Endothelial cell of umbilical vein (primary cell): ENCODE measurements around the gene KRTAP4-11. TPM values are rescaled to one million over a fixed set of nuclear protein-coding genes. Genes with fewer than 3 reads are reported as not detected.
"Not testable (repeated sequence)": the region's sequence is repeated elsewhere in the genome, so short reads cannot be mapped to it uniquely, and the experiment has no call there.

Source experiments
- BruUV-seq: library from RNA; stranded (reverse); fragments of 400-500 nt; replicated peaks from 2 replicates; lab custom pipeline; 2021; lab: Mats Ljungman, UMichigan
- CTCF ChIA-PET: fragments of 300-600, 350-600 bp; sonication (Branson Sonifier 250); formaldehyde crosslinking; loops from one replicate; lab custom pipeline; 2021; ENCODE audit warnings: antibody characterized with exemption, inconsistent platforms; lab: Charles Lee
- POLR2A ChIA-PET: fragments of 300-600, 350-600 bp; sonication (Branson Sonifier 250); formaldehyde crosslinking; loops from one replicate; lab custom pipeline; 2021; ENCODE audit warnings: antibody characterized with exemption, inconsistent platforms; lab: Charles Lee
- DNase-seq: peaks from one replicate; pipeline ENCODE4 v3.0.0-alpha.2; 2011; ENCODE audit warnings: low read depth, low spot score
- FAIRE-seq: peaks from 2 replicates; lab custom pipeline; 2011; peaks lifted over from hg19 to GRCh38; lab: Jason Lieb, UNC
- H2AFZ ChIP-seq: 2 replicates; pipeline ENCODE4 v1.6.0; 2012; ENCODE audit warnings: low read depth, low read length, control low read depth, inconsistent platforms
- H3K27ac ChIP-seq: 2 replicates; pipeline ENCODE4 v1.5.1; 2011; ENCODE audit warnings: low read depth, mild to moderate bottlenecking, control low read depth, low read length, moderate library complexity; ENCODE audit not compliant: insufficient read depth
- H3K27me3 ChIP-seq, 2 experiments: 2 replicates each; pipeline versions ENCODE4 v1.6.0 to v1.6.1; 2011; ENCODE audit warnings: low read length in 2 of 2, mixed read lengths in 1 of 2; ENCODE audit not compliant: control insufficient read depth in 2 of 2, insufficient read depth in 2 of 2
- H3K36me3 ChIP-seq, 2 experiments: 2 replicates in 1 of 2; 3 replicates in 1 of 2; pipeline ENCODE4 v1.5.1; 2011; ENCODE audit warnings: low read length in 2 of 2, mild to moderate bottlenecking in 1 of 2, moderate library complexity in 1 of 2; ENCODE audit not compliant: control insufficient read depth in 2 of 2, insufficient read depth in 2 of 2; ENCODE audit errors: extremely low read depth in 1 of 2
- H3K4me1 ChIP-seq: 3 replicates; pipeline ENCODE4 v1.5.1; 2011; ENCODE audit warnings: mild to moderate bottlenecking, low read length; ENCODE audit not compliant: control insufficient read depth, insufficient read depth; ENCODE audit errors: extremely low read depth
- H3K4me2 ChIP-seq: 2 replicates; pipeline ENCODE4 v1.6.1; 2011; ENCODE audit warnings: low read length, control low read depth, mixed read lengths; ENCODE audit not compliant: insufficient read depth
- H3K4me3 ChIP-seq, 3 experiments: fragments of 200-600 bp in 1 of 3; sonication (generic), shearing (Covaris generic) in 1 of 3; replicated peaks in 1 of 3; 2 replicates each; pipeline ENCODE4 v1.5.1; 2011 to 2016; ENCODE audit warnings: control low read depth in 3 of 3, low read length in 3 of 3, mild to moderate bottlenecking in 2 of 3, inconsistent platforms in 1 of 3, low read depth in 1 of 3, moderate library complexity in 1 of 3; ENCODE audit not compliant: insufficient read depth in 1 of 3
- H3K79me2 ChIP-seq: 2 replicates; pipeline ENCODE4 v1.6.0; 2012; ENCODE audit warnings: low read length, inconsistent platforms; ENCODE audit not compliant: control insufficient read depth, insufficient read depth
- H3K9ac ChIP-seq: replicated peaks from 2 replicates; pipeline ENCODE3; 2011; ENCODE audit warnings: low read length, control low read depth; ENCODE audit not compliant: insufficient read depth; ENCODE audit errors: extremely low read depth
- H3K9me1 ChIP-seq: replicated peaks from 3 replicates; pipeline ENCODE4 v1.6.0; 2011; ENCODE audit warnings: mild to moderate bottlenecking, low read length; ENCODE audit not compliant: control insufficient read depth, insufficient read depth; ENCODE audit errors: extremely low read depth
- H3K9me3 ChIP-seq: replicated peaks from 2 replicates; pipeline ENCODE4 v1.5.1; 2012; ENCODE audit warnings: low read length, inconsistent platforms; ENCODE audit not compliant: control insufficient read depth, insufficient read depth
- H4K20me1 ChIP-seq: replicated peaks from 2 replicates; pipeline ENCODE3; 2011; ENCODE audit warnings: mild to moderate bottlenecking, low read length; ENCODE audit not compliant: control insufficient read depth, insufficient read depth; ENCODE audit errors: extremely low read depth
- EZH2 ChIP-seq: IDR thresholded peaks from 2 replicates; pipeline ENCODE4 v1.6.1; 2012; ENCODE audit warnings: borderline replicate concordance, low read depth, mild to moderate bottlenecking, moderate library complexity, low read length, inconsistent platforms; ENCODE audit not compliant: severe bottlenecking
- FOS ChIP-seq: IDR thresholded peaks from 2 replicates; pipeline ENCODE4 v1.6.1; 2011; ENCODE audit warnings: mild to moderate bottlenecking, low read length, moderate library complexity, borderline replicate concordance; ENCODE audit not compliant: insufficient read depth
- GATA2 ChIP-seq: IDR thresholded peaks from 2 replicates; pipeline ENCODE4 v1.7.0; 2011; ENCODE audit warnings: low read depth, mild to moderate bottlenecking, moderate library complexity, mixed read lengths, low read length; ENCODE audit not compliant: insufficient read length, insufficient read depth
- JUN ChIP-seq: IDR thresholded peaks from 2 replicates; pipeline ENCODE4 v1.6.1; 2011; ENCODE audit warnings: borderline replicate concordance, low read depth; ENCODE audit not compliant: insufficient read length, insufficient read depth
- MYC ChIP-seq: IDR thresholded peaks from one replicate; pipeline ENCODE4 v1.6.1; 2011; ENCODE audit warnings: mild to moderate bottlenecking, low read depth, low read length
- POLR2A ChIP-seq: IDR thresholded peaks from 2 replicates; pipeline ENCODE4 v1.6.1; 2012; ENCODE audit warnings: low read depth, mild to moderate bottlenecking, control low read depth, low read length
- POLR2AphosphoS5 ChIP-seq: IDR thresholded peaks from 2 replicates; pipeline ENCODE4 v1.6.1; 2012; ENCODE audit warnings: low read depth, mild to moderate bottlenecking, control low read depth, low read length, moderate library complexity; ENCODE audit not compliant: insufficient read depth
- dilution Hi-C: fragments of 300-500 bp; cut with MboI; formaldehyde crosslinking; loops from one replicate; pipeline ENCODE4 v1.15.0; 2019; ENCODE audit warnings: low sequenced_read_pairs; ENCODE audit not compliant: extremely low pct_ligation_motif_present
- intact Hi-C: fragments of 100-400 bp; cut with micrococcal nuclease; formaldehyde crosslinking; loops from one replicate; pipeline ENCODE4 v1.10.0; 2022
- polyA plus RNA-seq, 4 experiments: library from polyadenylated mRNA; depleted of rRNA in 3 of 4; stranded (reverse) in 3 of 4; unstranded in 1 of 4; fragments of >200 nt; gene quantifications; 2 replicates each; pipeline versions ENCODE4 v1.2.1 to v1.2.3, GENCODE V29; 2011 to 2012; ENCODE audit warnings: missing spikeins in 1 of 4
- total RNA-seq: library from RNA; stranded (reverse); gene quantifications from 2 replicates; pipeline ENCODE4 v1.2.3, GENCODE V29; 2021
- TF ChIP-seq, protein P1 (sequence below), 2 donors: IDR thresholded peaks; 1 replicate in 1 of 2; 2 replicates in 1 of 2; pipeline ENCODE4 v1.5.1; 2011; ENCODE audit warnings: low read length in 2 of 2, mild to moderate bottlenecking in 2 of 2, moderate library complexity in 2 of 2, control low read depth in 1 of 2, inconsistent platforms in 1 of 2, low read depth in 1 of 2; ENCODE audit not compliant: insufficient read depth in 1 of 2; ENCODE audit errors: extremely low read depth in 1 of 2
- TF ChIP-seq, protein P2 (sequence below): IDR thresholded peaks from 2 replicates; pipeline ENCODE4 v1.6.1; 2011; ENCODE audit not compliant: insufficient read depth, insufficient read length

The KRTAP4-11 gene
- total and polyA plus RNA-seq, 2 donors (not counting 3 experiments of a cell fraction or from before 2014, with no cell fraction given): not detected

DNA sequence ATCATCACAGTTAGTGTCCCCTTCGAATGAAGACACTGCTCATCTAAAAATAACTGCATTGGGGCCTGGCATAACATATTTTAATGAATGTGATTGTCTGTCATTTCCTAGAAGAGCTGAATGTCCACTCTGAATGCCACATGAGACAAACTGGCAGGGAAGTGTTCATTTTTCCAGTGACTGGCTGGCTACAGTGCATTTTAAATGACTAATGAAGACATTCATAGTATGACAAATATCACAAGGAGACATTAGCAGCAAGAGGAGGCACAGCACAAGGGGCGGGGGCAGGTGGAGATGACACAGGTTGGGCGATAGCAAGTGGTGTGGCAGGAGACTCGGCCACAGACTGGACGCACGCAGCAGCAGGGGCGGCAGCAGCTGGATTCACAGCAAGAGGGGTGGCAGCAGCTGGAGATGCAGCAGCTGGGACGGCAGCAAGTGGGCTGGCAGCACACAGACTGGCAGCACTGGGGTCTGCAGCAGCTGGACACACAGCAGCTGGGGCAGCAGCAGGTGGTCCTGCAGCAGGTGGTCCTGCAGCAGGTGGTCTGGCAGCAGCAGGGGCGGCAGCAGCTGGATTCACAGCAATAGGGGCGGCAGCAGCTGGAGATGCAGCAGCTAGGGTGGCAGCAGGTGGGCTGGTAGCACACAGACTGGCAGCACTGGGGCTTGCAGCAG is 30.9 kb upstream of the KRTAP4-11 start:
- H3K9me3 ChIP-seq, dilution Hi-C loops, H3K4me1 ChIP-seq, POLR2A ChIA-PET, H2AFZ ChIP-seq, DNase-seq, H3K79me2 ChIP-seq, H3K4me3 ChIP-seq, BruUV-seq, H3K27me3 ChIP-seq, FAIRE-seq, CTCF ChIA-PET, H3K27ac ChIP-seq, H3K9ac ChIP-seq, H3K4me2 ChIP-seq, H3K36me3 ChIP-seq, H4K20me1 ChIP-seq, H3K9me1 ChIP-seq, intact Hi-C loops: not testable (repeated sequence)

DNA sequence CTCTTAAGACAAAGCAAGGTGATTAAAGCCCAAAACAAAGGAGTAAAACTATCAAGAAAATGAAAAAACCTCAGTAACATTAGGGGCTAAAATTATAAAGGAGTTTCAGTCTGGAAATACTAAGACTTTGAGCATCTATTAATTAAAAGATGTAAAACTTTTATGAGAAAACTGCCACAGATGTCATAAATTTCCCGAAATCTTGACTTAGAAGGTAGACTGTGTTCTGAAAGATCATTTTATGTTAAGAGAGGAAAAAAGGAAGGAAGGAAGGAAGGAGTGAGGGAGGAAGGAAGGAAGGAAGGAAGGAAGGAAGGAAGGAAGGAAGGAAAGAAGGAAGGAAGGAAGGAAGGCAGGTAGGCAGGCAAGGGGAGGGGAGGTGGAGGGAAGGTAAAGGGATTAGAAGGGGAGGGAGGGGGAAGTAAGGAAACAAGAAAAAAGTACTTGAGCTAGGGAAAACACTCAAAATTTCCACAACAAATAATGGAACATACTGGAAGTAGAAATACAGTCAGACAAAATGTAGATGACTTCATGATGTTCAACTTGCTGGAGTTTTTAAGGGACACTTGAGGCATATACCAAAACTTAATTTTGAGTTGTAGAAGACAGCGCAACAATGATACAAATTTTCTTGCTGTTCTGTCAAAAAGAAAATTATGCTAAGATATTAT is 29.5 kb upstream of the KRTAP4-11 start:
- TF ChIP-seq MYC (no peak), JUN (no peak), POLR2AphosphoS5 (no peak), EZH2 (no peak), GATA2 (no peak), POLR2A (no peak), FOS (no peak)
- TF ChIP-seq, protein P1, sequence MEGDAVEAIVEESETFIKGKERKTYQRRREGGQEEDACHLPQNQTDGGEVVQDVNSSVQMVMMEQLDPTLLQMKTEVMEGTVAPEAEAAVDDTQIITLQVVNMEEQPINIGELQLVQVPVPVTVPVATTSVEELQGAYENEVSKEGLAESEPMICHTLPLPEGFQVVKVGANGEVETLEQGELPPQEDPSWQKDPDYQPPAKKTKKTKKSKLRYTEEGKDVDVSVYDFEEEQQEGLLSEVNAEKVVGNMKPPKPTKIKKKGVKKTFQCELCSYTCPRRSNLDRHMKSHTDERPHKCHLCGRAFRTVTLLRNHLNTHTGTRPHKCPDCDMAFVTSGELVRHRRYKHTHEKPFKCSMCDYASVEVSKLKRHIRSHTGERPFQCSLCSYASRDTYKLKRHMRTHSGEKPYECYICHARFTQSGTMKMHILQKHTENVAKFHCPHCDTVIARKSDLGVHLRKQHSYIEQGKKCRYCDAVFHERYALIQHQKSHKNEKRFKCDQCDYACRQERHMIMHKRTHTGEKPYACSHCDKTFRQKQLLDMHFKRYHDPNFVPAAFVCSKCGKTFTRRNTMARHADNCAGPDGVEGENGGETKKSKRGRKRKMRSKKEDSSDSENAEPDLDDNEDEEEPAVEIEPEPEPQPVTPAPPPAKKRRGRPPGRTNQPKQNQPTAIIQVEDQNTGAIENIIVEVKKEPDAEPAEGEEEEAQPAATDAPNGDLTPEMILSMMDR (IDR thresholded peaks at IDR 0.05; ENCODE audit: extremely low read depth in 1 of 2, insufficient read depth in 1 of 2, low read depth in 1 of 2, low read length in 2 of 2): no peak
- TF ChIP-seq, protein P2, sequence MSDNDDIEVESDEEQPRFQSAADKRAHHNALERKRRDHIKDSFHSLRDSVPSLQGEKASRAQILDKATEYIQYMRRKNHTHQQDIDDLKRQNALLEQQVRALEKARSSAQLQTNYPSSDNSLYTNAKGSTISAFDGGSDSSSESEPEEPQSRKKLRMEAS: no peak
- no peak for DNase-seq
- no peak for FAIRE-seq
- no TSS peak for BruUV-seq
- H2AFZ ChIP-seq: no peak overlapping the region
- H3K4me2 ChIP-seq: no peak overlapping the region
- H3K9ac ChIP-seq: no peak overlapping the region
- no peaks in the 10 kb centered on the region for H3K36me3 ChIP-seq
- H3K9me1 ChIP-seq: no peaks in the 10 kb centered on the region
- intact Hi-C loops (no loop called here), dilution Hi-C loops (no loop called here)
- H4K20me1 ChIP-seq: no peaks in the 10 kb centered on the region
- no peaks in the 10 kb centered on the region for H3K79me2 ChIP-seq
- no peaks in the 10 kb centered on the region for H3K9me3 ChIP-seq
- no peak overlapping the region for H3K4me3 ChIP-seq
- ChIA-PET CTCF (interaction anchor here (1.3 kb wide), 1 partner anchor 241 kb away, joined by 4 read pairs; no protein-coding TSS in a partner anchor), POLR2A (no interaction called here)
- no peaks in the 10 kb centered on the region for H3K27me3 ChIP-seq
- no peaks in the 10 kb centered on the region for H3K4me1 ChIP-seq
- H3K27ac ChIP-seq: no peak overlapping the region
